HepG2 (cell line): Measurements from ENCODE around the gene CMAS. TPM values are rescaled to one million over a fixed set of nuclear protein-coding genes. Genes with fewer than 3 reads are reported as not detected.

Source experiments
- ATAC-seq: fragments of 200-7000 bp; cut with Tn5 transposase; 3 replicates; pipeline ENCODE4 v1.9.1; 2020; ENCODE audit warnings: mild to moderate bottlenecking, moderate library complexity
- BruUV-seq: library from RNA; stranded (reverse); fragments of 400-500 nt; replicated peaks from 2 replicates; lab custom pipeline; 2021; lab: Mats Ljungman, UMichigan
- CTCF ChIA-PET: fragments of 300-600 bp; formaldehyde crosslinking; extraction: SDS; loops from one replicate; lab custom pipeline; 2021; ENCODE audit warnings: low total read pairs, inconsistent platforms, low intra/inter-chr PET ratio; lab: Yijun Ruan, JAX
- POLR2A ChIA-PET: fragments of 350-600 bp; sonication (Branson Sonifier 250); formaldehyde crosslinking; loops from one replicate; lab custom pipeline; 2020; ENCODE audit warnings: antibody characterized with exemption, inconsistent platforms; lab: Yijun Ruan, JAX
- DNase-seq: peaks from one replicate; pipeline ENCODE4 v3.0.0-alpha.2; 2015; ENCODE audit warnings: low spot score
- FAIRE-seq: peaks from 3 replicates; lab custom pipeline; 2011; peaks lifted over from hg19 to GRCh38; lab: Jason Lieb, UNC
- H2AFZ ChIP-seq: one replicate; pipeline ENCODE4 v1.6.1; 2011; ENCODE audit warnings: low read length, inconsistent platforms
- H3K27ac ChIP-seq: fragments of 300-600 bp; 3 replicates; pipeline ENCODE4 v1.8.0; 2011; ENCODE audit warnings: mixed run types, mild to moderate bottlenecking, mixed read lengths, low read length, inconsistent platforms; ENCODE audit not compliant: insufficient read depth; ENCODE audit errors: extremely low read length
- H3K27me3 ChIP-seq, 2 experiments: fragments of 200-600 bp in 1 of 2; 2 replicates in 1 of 2; 3 replicates in 1 of 2; pipeline versions ENCODE4 v1.6.0 to v1.8.0; 2011; ENCODE audit warnings: low read length in 2 of 2, mild to moderate bottlenecking in 2 of 2, moderate library complexity in 2 of 2, inconsistent platforms in 1 of 2; ENCODE audit not compliant: insufficient read depth in 2 of 2, control insufficient read depth in 1 of 2
- H3K36me3 ChIP-seq, 2 experiments: fragments of 200-600 bp in 1 of 2; replicated peaks in 1 of 2; 2 replicates in 1 of 2; 3 replicates in 1 of 2; pipeline versions ENCODE4 v1.5.1 to v1.8.0; 2011; ENCODE audit warnings: low read length in 2 of 2, inconsistent platforms in 1 of 2; ENCODE audit not compliant: insufficient read depth in 2 of 2, control insufficient read depth in 1 of 2
- H3K4me1 ChIP-seq: 2 replicates; pipeline ENCODE4 v1.5.1; 2012; ENCODE audit warnings: low read length, inconsistent platforms; ENCODE audit not compliant: insufficient read depth
- H3K4me2 ChIP-seq: 2 replicates; pipeline ENCODE4 v1.6.0; 2011; ENCODE audit warnings: low read depth, low read length, inconsistent platforms
- H3K4me3 ChIP-seq, 3 experiments: fragments of 200-600 bp in 1 of 3; sonication (generic), shearing (Covaris generic) in 1 of 3; replicated peaks in 1 of 3; 2 replicates each; pipeline ENCODE4 v1.5.1; 2011 to 2016; ENCODE audit warnings: low read length in 3 of 3, inconsistent platforms in 2 of 3, low read depth in 2 of 3, mild to moderate bottlenecking in 2 of 3, control low read depth in 1 of 3, mixed read lengths in 1 of 3; ENCODE audit not compliant: insufficient read depth in 1 of 3
- H3K79me2 ChIP-seq: one replicate; pipeline ENCODE4 v1.6.1; 2011; ENCODE audit warnings: low read length, inconsistent platforms; ENCODE audit not compliant: insufficient read depth
- H3K9ac ChIP-seq: 2 replicates; pipeline ENCODE4 v1.6.0; 2011; ENCODE audit warnings: mild to moderate bottlenecking, low read depth, low read length, inconsistent platforms; ENCODE audit not compliant: insufficient read depth
- H3K9me3 ChIP-seq: 2 replicates; pipeline ENCODE4 v1.5.1; 2012; ENCODE audit warnings: mild to moderate bottlenecking, low read length
- H4K20me1 ChIP-seq: 2 replicates; pipeline ENCODE4 v1.6.0; 2011; ENCODE audit warnings: inconsistent platforms, mild to moderate bottlenecking, low read length, moderate library complexity; ENCODE audit not compliant: insufficient read depth
- AHDC1 ChIP-seq: sonication (generic); formaldehyde crosslinking; IDR thresholded peaks from 2 replicates; pipeline ENCODE4 v1.5.1; 2020; ENCODE audit warnings: mild to moderate bottlenecking, missing genetic modification reagents, borderline replicate concordance
- ATF4 ChIP-seq, 2 experiments: fragments of 450-650 bp in 1 of 2; sonication (generic) in 1 of 2; formaldehyde crosslinking; IDR thresholded peaks; 2 replicates each; pipeline versions ENCODE4 v1.5.0 to v1.8.0; 2020 to 2022; ENCODE audit warnings: mild to moderate bottlenecking in 1 of 2, missing genetic modification reagents in 1 of 2
- CEBPG ChIP-seq: IDR thresholded peaks from 2 replicates; pipeline ENCODE4 v1.6.1; 2016
- EED ChIP-seq: sonication (generic); formaldehyde crosslinking; IDR thresholded peaks from 2 replicates; pipeline ENCODE4 v1.5.0; 2020; ENCODE audit warnings: mild to moderate bottlenecking, missing genetic modification reagents
- ELF1 ChIP-seq: sonication (generic); formaldehyde crosslinking; IDR thresholded peaks from 2 replicates; pipeline ENCODE4 v1.4.0; 2020; ENCODE audit warnings: missing genetic modification reagents
- FOSL2 ChIP-seq: sonication (generic); formaldehyde crosslinking; IDR thresholded peaks from 2 replicates; pipeline ENCODE4 v1.4.0; 2020; ENCODE audit warnings: missing genetic modification reagents
- FOXP1 ChIP-seq, 2 experiments: fragments of 450-650 bp in 1 of 2; IDR thresholded peaks; 2 replicates each; pipeline ENCODE4 v1.6.1; 2017 to 2018; ENCODE audit warnings: antibody characterized with exemption in 1 of 2
- PCBP2 ChIP-seq: fragments of 200-400 bp; formaldehyde crosslinking; optimal IDR thresholded peaks from 2 replicates; pipeline ENCODE3; 2018; ENCODE audit warnings: low read length, low read depth; ENCODE audit not compliant: poor library complexity, severe bottlenecking
- SAP130 ChIP-seq: IDR thresholded peaks from 2 replicates; pipeline ENCODE4 v1.6.1; 2016; ENCODE audit warnings: low read depth
- SMAD3 ChIP-seq: sonication (generic); formaldehyde crosslinking; IDR thresholded peaks from 2 replicates; pipeline ENCODE4 v1.4.0; 2020; ENCODE audit warnings: missing genetic modification reagents
- STAG1 ChIP-seq: sonication (generic); formaldehyde crosslinking; IDR thresholded peaks from 2 replicates; pipeline ENCODE4 v1.4.0; 2020; ENCODE audit warnings: missing genetic modification reagents
- TIGD3 ChIP-seq: sonication (generic); formaldehyde crosslinking; IDR thresholded peaks from 2 replicates; pipeline ENCODE4 v1.5.1; 2020; ENCODE audit warnings: mild to moderate bottlenecking, missing genetic modification reagents, borderline replicate concordance
- ZBTB7B ChIP-seq: sonication (generic); formaldehyde crosslinking; IDR thresholded peaks from 2 replicates; pipeline ENCODE4 v1.4.0; 2020; ENCODE audit warnings: missing genetic modification reagents
- ZNF432 ChIP-seq: sonication (generic); formaldehyde crosslinking; IDR thresholded peaks from 2 replicates; pipeline ENCODE4 v1.5.0; 2020; ENCODE audit warnings: missing genetic modification reagents, mild to moderate bottlenecking, borderline replicate concordance
- ZNF543 ChIP-seq: sonication (generic); formaldehyde crosslinking; IDR thresholded peaks from 2 replicates; pipeline ENCODE4 v1.4.0; 2020; ENCODE audit warnings: mild to moderate bottlenecking, missing genetic modification reagents
- in situ Hi-C: cut with HindIII; loops from 2 replicates; pipeline ENCODE4 v1.10.0; 2017; ENCODE audit warnings: low pct_unique_long_range_greater_than_20kb; ENCODE audit not compliant: extremely low pct_ligation_motif_present
- intact Hi-C: fragments of 100-400 bp; cut with micrococcal nuclease; formaldehyde crosslinking; loops from one replicate; pipeline ENCODE4 v1.10.0; 2022; ENCODE audit not compliant: unreplicated experiment
- polyA plus RNA-seq, 8 experiments: library from polyadenylated mRNA; depleted of rRNA in 3 of 8; stranded (reverse) in 7 of 8; unstranded in 1 of 8; fragments of >200 nt; fragmentation: Illumina TruSeq in 4 of 8; extraction: Trizol in 4 of 8; gene quantifications; 2 replicates each; pipeline versions ENCODE4 v1.2.1 to v1.2.3, GENCODE V29; 2011 to 2016; ENCODE audit warnings: low read depth in 4 of 8, missing spikeins in 1 of 8, mixed read lengths in 1 of 8; ENCODE audit not compliant: insufficient read depth in 1 of 8
- total RNA-seq, 5 experiments: library from RNA; depleted of rRNA; stranded (reverse); fragments of >200 nt; fragmentation: Illumina TruSeq; extraction: Trizol; gene quantifications; 2 replicates each; pipeline ENCODE4 v1.2.3, GENCODE V29; 2016; ENCODE audit warnings: low read depth in 1 of 5

The CMAS gene
- total and polyA plus RNA-seq, 2 of the 13 experiments (the other 11 are each of a cell fraction or from before 2014, with no cell fraction given): 14.0 to 21.3 TPM

- TF ChIP-seq CEBPG (CRISPR knock-in tag): peak; percentile 35; the same call in 1 of the 2 replicates
- peak; percentile 43; the same call in 1 of the 2 replicates for TF ChIP-seq ZBTB7B (CRISPR knock-in tag)
- TF ChIP-seq ZNF543: no peak
- no peak for TF ChIP-seq ZNF432
- TF ChIP-seq FOXP1 (IDR thresholded peaks at IDR 0.05): no peak
- TF ChIP-seq FOXP1 (CRISPR knock-in tag; IDR thresholded peaks at IDR 0.05): 0 out of 2 replicates have a peak, but pooled peaks have one; percentile 11
- TF ChIP-seq TIGD3 (CRISPR knock-in tag): no peak
- TF ChIP-seq PCBP2: no peak
- TF ChIP-seq SAP130 (CRISPR knock-in tag): 0 out of 2 replicates have a peak, but pooled peaks have one; percentile 19
- no peak for TF ChIP-seq ELF1 (CRISPR knock-in tag)
- peak in 1 of 2 experiments; percentile 42; a peak in 1 of 4 replicates for TF ChIP-seq ATF4 (CRISPR knock-in tag; IDR thresholded peaks at IDR 0.05)
- TF ChIP-seq SMAD3 (CRISPR knock-in tag): no peak
Observed at GRCh38 chr12:22082190-22082701, 36.2 kb downstream of the CMAS start (continued).

DNA sequence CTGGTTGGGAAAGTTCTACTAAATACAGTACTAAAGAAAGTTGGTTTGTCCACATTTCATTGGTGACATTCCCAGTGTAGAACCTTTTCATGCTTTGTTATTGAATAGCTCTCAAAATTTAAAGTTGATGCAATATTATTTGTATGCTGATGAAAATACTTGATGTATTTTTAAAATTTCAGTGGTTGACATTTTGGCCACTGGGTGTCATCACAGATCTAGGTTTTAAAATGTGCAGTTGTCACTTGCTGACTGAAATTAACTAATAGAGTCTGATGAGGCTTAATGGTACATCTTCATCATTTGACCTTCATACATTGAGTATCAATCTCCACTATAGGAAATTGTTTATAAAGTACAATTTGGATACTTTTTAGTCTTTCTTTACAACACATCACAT lies 37.1 kb downstream of the CMAS start:
- no peak overlapping the region for H3K4me3 ChIP-seq
- ChIA-PET POLR2A (no interaction called here), CTCF (interaction anchor here (1.1 to 1.7 kb wide), 2 partner anchors 360 to 377 kb away, joined by 3 to 10 read pairs; no protein-coding TSS in a partner anchor)
- in situ Hi-C loops (loop anchor here (5.0 kb wide), 1 partner anchor 374 kb away; no protein-coding TSS in a partner anchor), intact Hi-C loops (loop anchor here (1.0 to 5.0 kb wide), 2 partner anchors 359 to 377 kb away; no protein-coding TSS in a partner anchor)
- no peaks in the 10 kb centered on the region for H3K79me2 ChIP-seq
- FAIRE-seq: no peak
- no peaks in the 10 kb centered on the region for H3K9me3 ChIP-seq
- peaks cover 16% of the 10 kb centered on the region for H3K4me1 ChIP-seq
- no peak overlapping the region for H2AFZ ChIP-seq
- no TSS peak for BruUV-seq
- no peaks in the 10 kb centered on the region for H3K27me3 ChIP-seq
- no peaks in the 10 kb centered on the region for H4K20me1 ChIP-seq
- DNase-seq: peak; percentile 16
- ATAC-seq: no peak
- no peak overlapping the region for H3K27ac ChIP-seq
- no peak overlapping the region for H3K4me2 ChIP-seq
- no peak overlapping the region for H3K9ac ChIP-seq
- H3K36me3 ChIP-seq: no peaks in the 10 kb centered on the region
- TF ChIP-seq FOSL2 (CRISPR knock-in tag) (no peak), STAG1 (peak; percentile 63), EED (CRISPR knock-in tag) (no peak), AHDC1 (CRISPR knock-in tag) (no peak)
